Stomach (tissue), 9 donors: ENCODE results near the gene ULBP3. TPM values are rescaled to one million over a fixed set of nuclear protein-coding genes. Genes with fewer than 3 reads are reported as not detected.

Experiments used
- DNase-seq, 2 donors: peaks; one replicate each; pipeline versions ENCODE4 v3.0.0 to v3.0.0-alpha.2; 2013 to 2019
- H3K27ac ChIP-seq, 5 donors: fragments of 200-600 bp in 4 of 5; sonication (generic) in 4 of 5; one replicate each; pipeline ENCODE4 v1.5.1; 2013 to 2019; ENCODE audit warnings: mild to moderate bottlenecking in 1 of 5, moderate library complexity in 1 of 5
- H3K27me3 ChIP-seq, 3 donors: fragments of 200-600 bp; sonication (generic); one replicate each; pipeline ENCODE4 v1.5.1; 2017 to 2019; ENCODE audit warnings: mixed run types in 1 of 3
- H3K36me3 ChIP-seq, 4 donors: fragments of 200-600 bp; sonication (generic); 1 replicate in 3 of 4; 2 replicates in 1 of 4; pipeline ENCODE4 v1.5.1; 2016 to 2019
- H3K4me1 ChIP-seq, 4 donors: fragments of 200-600 bp; sonication (generic); one replicate each; pipeline ENCODE4 v1.5.1; 2016 to 2019
- H3K4me3 ChIP-seq, 4 donors: fragments of 200-600 bp; sonication (generic) in 3 of 4; one replicate each; pipeline ENCODE4 v1.5.1; 2016 to 2019; ENCODE audit warnings: mild to moderate bottlenecking in 1 of 4
- H3K9me3 ChIP-seq, 4 donors: fragments of 200-600 bp; sonication (generic); one replicate each; pipeline ENCODE4 v1.5.1; 2016 to 2019
- EP300 ChIP-seq: sonication (generic); formaldehyde crosslinking; IDR thresholded peaks from one replicate; pipeline ENCODE4 v1.6.1; 2017; ENCODE audit warnings: antibody characterized with exemption
- POLR2A ChIP-seq, 4 donors: fragments of 450-650 bp; IDR thresholded peaks; one replicate each; pipeline ENCODE4 v1.6.1; 2016; ENCODE audit warnings: antibody characterized with exemption in 4 of 4, control low read depth in 2 of 4, mild to moderate bottlenecking in 1 of 4, moderate library complexity in 1 of 4
- POLR2AphosphoS5 ChIP-seq, 3 donors: sonication (generic); formaldehyde crosslinking; IDR thresholded peaks; one replicate each; pipeline ENCODE4 v1.6.1; 2016; ENCODE audit warnings: antibody characterized with exemption in 3 of 3
- WGBS, 5 donors: extraction: QIAGEN DNeasy Blood & Tissue Kit in 3 of 5; methylation state at CpG; one replicate each; pipeline versions ENCODE4 v1.1.5 to v1.1.7; 2013 to 2018; 5-methylcytosine and 5-hydroxymethylcytosine counted together
- intact Hi-C: fragments of 100-400 bp; cut with DNase I; formaldehyde crosslinking; loops from one replicate; pipeline ENCODE4 v1.15.1; 2023; ENCODE audit warnings: low total_unique reads
- polyA plus RNA-seq, 3 donors: library from polyadenylated mRNA; stranded (reverse); fragments of 200-250 nt; gene quantifications; one replicate each; pipeline ENCODE4 v1.2.3, GENCODE V29; 2013
- total RNA-seq, 5 donors: library from RNA; depleted of rRNA; stranded (reverse); fragments of >200 nt; gene quantifications; one replicate each; pipeline versions ENCODE4 v1.1.0 to v1.2.3, GENCODE V29; 2014 to 2016
- TF ChIP-seq, protein P1 (sequence below), 7 experiments: fragments of 450-650 bp in 4 of 7; fragments of 200-600 bp in 3 of 7; sonication (generic) in 3 of 7; IDR thresholded peaks; one replicate each; pipeline ENCODE4 v1.5.1; 2016 to 2019; ENCODE audit warnings: antibody characterized with exemption in 7 of 7, control low read depth in 2 of 7, mild to moderate bottlenecking in 1 of 7
- donor health status: healthy with polysubstance abuse.
- donor health status: Bipolar disorder and iron deficiency.
- donor health status: healthy.

The ULBP3 gene
- total and polyA plus RNA-seq, 8 donors, result 0.20 to 4.6 (median 1.2) TPM; not detected in 3

DNA sequence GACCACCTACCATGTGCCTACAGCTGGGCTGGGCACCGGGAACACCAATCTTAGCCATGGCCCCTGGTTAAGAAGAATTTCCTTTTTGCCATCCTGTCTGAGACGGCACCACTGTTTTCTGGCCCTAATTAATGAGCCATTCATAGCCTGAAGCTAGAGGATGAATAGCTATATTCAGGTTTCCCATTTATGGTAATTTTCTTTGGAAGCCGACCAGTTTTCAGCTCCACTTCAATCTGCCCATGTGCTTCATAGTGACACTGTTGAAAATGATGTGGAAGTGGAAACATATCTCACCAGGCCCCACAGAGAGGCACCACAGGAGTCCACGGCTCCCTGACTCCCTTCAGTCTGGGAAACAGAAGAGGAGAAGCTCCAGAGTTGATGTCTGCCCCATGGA is 22.6 kb upstream of the ULBP3 start:
- intact Hi-C loops, result no loop called here

GRCh38 chr6:150090328-150090727 is 21.4 kb upstream of the ULBP3 start:
- TF ChIP-seq POLR2AphosphoS5 (IDR thresholded peaks at IDR 0.05) (no peak), EP300 (no peak), POLR2A (IDR thresholded peaks at IDR 0.05) (no peak)
- TF ChIP-seq, protein P1, sequence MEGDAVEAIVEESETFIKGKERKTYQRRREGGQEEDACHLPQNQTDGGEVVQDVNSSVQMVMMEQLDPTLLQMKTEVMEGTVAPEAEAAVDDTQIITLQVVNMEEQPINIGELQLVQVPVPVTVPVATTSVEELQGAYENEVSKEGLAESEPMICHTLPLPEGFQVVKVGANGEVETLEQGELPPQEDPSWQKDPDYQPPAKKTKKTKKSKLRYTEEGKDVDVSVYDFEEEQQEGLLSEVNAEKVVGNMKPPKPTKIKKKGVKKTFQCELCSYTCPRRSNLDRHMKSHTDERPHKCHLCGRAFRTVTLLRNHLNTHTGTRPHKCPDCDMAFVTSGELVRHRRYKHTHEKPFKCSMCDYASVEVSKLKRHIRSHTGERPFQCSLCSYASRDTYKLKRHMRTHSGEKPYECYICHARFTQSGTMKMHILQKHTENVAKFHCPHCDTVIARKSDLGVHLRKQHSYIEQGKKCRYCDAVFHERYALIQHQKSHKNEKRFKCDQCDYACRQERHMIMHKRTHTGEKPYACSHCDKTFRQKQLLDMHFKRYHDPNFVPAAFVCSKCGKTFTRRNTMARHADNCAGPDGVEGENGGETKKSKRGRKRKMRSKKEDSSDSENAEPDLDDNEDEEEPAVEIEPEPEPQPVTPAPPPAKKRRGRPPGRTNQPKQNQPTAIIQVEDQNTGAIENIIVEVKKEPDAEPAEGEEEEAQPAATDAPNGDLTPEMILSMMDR (IDR thresholded peaks at IDR 0.05), result no peak
- no peak for DNase-seq
- H3K4me1 ChIP-seq, result no peaks in the 10 kb centered on the region
- no peaks in the 10 kb centered on the region for H3K9me3 ChIP-seq
- WGBS, 5 donors, result 85 to 97% (median 95%) methylated on average over 3 of the region's 3 CpGs
- no peak overlapping the region for H3K27ac ChIP-seq
- H3K36me3 ChIP-seq, result no peaks in the 10 kb centered on the region
- intact Hi-C loops, result no loop called here
- no peak overlapping the region for H3K4me3 ChIP-seq
- H3K27me3 ChIP-seq, result peaks cover 0 to 20% (median 0%) of the 10 kb centered on the region in 3 donors

More for the DNA sequence above, 22.6 kb upstream of the ULBP3 start:
- H3K36me3 ChIP-seq, result no peaks in the 10 kb centered on the region
- peaks cover 0 to 31% (median 0%) of the 10 kb centered on the region in 3 donors for H3K27me3 ChIP-seq
- no peaks in the 10 kb centered on the region for H3K9me3 ChIP-seq
- H3K4me1 ChIP-seq, result no peaks in the 10 kb centered on the region
- WGBS, 5 donors, result 65 to 76% (median 69%) methylated on average over 4 of the region's 4 CpGs
- no peak overlapping the region for H3K27ac ChIP-seq
- H3K4me3 ChIP-seq, result no peak overlapping the region
- TF ChIP-seq, protein P1 (IDR thresholded peaks at IDR 0.05), result no peak
- TF ChIP-seq EP300, result no peak
- TF ChIP-seq POLR2A (IDR thresholded peaks at IDR 0.05), result no peak
- TF ChIP-seq POLR2AphosphoS5 (IDR thresholded peaks at IDR 0.05), result no peak
- DNase-seq, result no peak

DNA sequence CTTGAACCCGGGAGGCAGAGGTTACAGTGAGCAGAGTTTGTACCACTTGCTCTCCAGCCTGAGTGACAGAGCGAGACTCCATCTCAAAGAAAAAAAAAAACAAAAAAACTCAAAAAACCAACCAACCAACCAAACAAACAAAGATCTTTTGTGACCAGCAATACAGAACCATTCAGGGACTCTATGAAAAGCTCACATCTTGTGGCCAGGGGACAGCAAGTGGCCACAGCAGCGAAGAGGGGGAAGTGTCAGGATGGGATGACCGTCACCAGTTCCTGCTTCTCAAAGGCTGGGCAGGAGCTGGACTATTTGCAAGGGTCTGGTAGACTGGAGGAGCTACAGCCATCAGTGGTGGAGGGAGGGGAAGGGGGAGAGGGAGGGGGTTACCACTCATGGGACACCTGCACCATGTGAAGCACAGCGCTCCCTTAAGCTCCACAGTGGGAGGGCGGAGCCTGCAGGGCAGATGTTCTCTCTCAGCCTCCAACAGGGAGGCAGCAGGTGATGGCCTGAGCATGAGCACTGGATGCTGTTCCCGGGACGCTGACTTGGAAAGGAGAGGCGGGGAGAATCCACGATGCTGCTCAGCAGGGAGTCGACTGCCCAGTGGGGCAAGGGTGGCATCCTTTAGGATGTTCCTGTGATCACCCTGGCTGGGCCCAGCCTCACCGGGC is 19.7 kb upstream of the ULBP3 start:
- Histone ChIP-seq H3K9me3 (no peaks in the 10 kb centered on the region), H3K36me3 (no peaks in the 10 kb centered on the region), H3K4me3 (no peak overlapping the region), H3K27me3 (peaks cover 0 to 36% (median 0%) of the 10 kb centered on the region in 3 donors), H3K4me1 (no peaks in the 10 kb centered on the region), H3K27ac (no peak overlapping the region)
- intact Hi-C loops, result loop anchor here (10.0 kb wide), 1 partner anchor 306 kb away; no protein-coding TSS in a partner anchor
- no peak for DNase-seq
- WGBS, 5 donors, result 77 to 88% (median 81%) methylated on average over 8 to 12 of the region's 12 CpGs
- TF ChIP-seq, protein P1 (IDR thresholded peaks at IDR 0.05), result no peak
- TF ChIP-seq POLR2AphosphoS5 (IDR thresholded peaks at IDR 0.05), result no peak
- TF ChIP-seq EP300, result no peak
- TF ChIP-seq POLR2A (IDR thresholded peaks at IDR 0.05), result no peak

DNA sequence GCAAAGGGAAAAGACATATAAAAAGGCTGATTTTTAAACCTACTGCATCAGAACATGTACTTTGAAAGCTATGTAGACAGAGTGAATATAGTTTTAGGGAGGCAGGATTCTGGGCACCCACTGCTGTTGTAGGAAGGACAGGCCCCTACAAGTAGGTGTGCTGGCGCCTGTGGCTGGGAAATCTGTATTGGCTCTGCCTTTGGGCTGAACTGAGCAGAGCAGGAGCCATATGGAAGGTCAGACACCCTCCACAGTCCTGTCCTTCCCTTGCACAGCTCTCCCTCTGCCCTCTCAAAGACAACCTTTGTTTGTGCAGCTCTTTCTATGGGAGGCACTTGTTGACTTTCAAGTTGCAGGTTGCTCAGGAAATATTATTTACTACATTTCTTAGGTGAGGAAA is 18.4 kb upstream of the ULBP3 start:
- intact Hi-C loops, result loop anchor here (10.0 kb wide), 1 partner anchor 307 kb away; no protein-coding TSS in a partner anchor
- H3K9me3 ChIP-seq, result no peaks in the 10 kb centered on the region
- no peak overlapping the region for H3K4me3 ChIP-seq
- H3K36me3 ChIP-seq, result no peaks in the 10 kb centered on the region
- no peaks in the 10 kb centered on the region for H3K4me1 ChIP-seq
- TF ChIP-seq POLR2AphosphoS5 (IDR thresholded peaks at IDR 0.05) (no peak), POLR2A (IDR thresholded peaks at IDR 0.05) (no peak), EP300 (no peak)
- TF ChIP-seq, protein P1 (IDR thresholded peaks at IDR 0.05), result no peak
- 89 to 96% (median 95%) methylated on average over 1 of the region's 1 CpG for WGBS, 5 donors
- H3K27me3 ChIP-seq, result peaks cover 0 to 31% (median 0%) of the 10 kb centered on the region in 3 donors
- no peak overlapping the region for H3K27ac ChIP-seq
- no peak for DNase-seq
